Mesothelial cell of epicardium (in vitro differentiated cells): ENCODE measurements around the gene ECHDC3. TPM values are rescaled to one million over a fixed set of nuclear protein-coding genes. Genes with fewer than 3 reads are reported as not detected.
A peak's percentile ranks its signal among the peaks of the same experiment; 100 is the strongest.

Experiments used
- DNase-seq, 2 experiments: peaks; one replicate each; pipeline ENCODE4 v3.0.0; 2021; ENCODE audit warnings: low spot score in 2 of 2; ENCODE audit not compliant: unreplicated experiment in 2 of 2
- H3K27ac Mint-ChIP-seq: 2 replicates; pipeline ENCODE4 v1.8.0; 2021; ENCODE audit warnings: mixed read lengths
- H3K27me3 Mint-ChIP-seq: 2 replicates; pipeline ENCODE4 v1.8.0; 2021; ENCODE audit warnings: low read depth, mixed read lengths
- H3K36me3 Mint-ChIP-seq: 2 replicates; pipeline ENCODE4 v1.8.0; 2021; ENCODE audit warnings: mixed read lengths
- H3K4me1 Mint-ChIP-seq: 2 replicates; pipeline ENCODE4 v1.8.0; 2021; ENCODE audit warnings: mixed read lengths
- H3K4me3 Mint-ChIP-seq: 2 replicates; pipeline ENCODE4 v1.8.0; 2021; ENCODE audit warnings: mild to moderate bottlenecking, moderate library complexity, mixed read lengths
- H3K9me3 Mint-ChIP-seq: 2 replicates; pipeline ENCODE4 v1.8.0; 2021; ENCODE audit warnings: mixed read lengths
- total RNA-seq: library from RNA; stranded (reverse); gene quantifications from 3 replicates; pipeline ENCODE4 v1.2.1, GENCODE V29; 2021
- TF ChIP-seq, protein P1 (sequence below): fragments of 200-600 bp; sonication (generic); IDR thresholded peaks from one replicate; pipeline ENCODE4 v1.5.0; 2021; ENCODE audit warnings: antibody characterized with exemption; ENCODE audit not compliant: unreplicated experiment

The ECHDC3 gene
- total RNA-seq, 1 donor from 2014 or later = 5.1 TPM

DNA sequence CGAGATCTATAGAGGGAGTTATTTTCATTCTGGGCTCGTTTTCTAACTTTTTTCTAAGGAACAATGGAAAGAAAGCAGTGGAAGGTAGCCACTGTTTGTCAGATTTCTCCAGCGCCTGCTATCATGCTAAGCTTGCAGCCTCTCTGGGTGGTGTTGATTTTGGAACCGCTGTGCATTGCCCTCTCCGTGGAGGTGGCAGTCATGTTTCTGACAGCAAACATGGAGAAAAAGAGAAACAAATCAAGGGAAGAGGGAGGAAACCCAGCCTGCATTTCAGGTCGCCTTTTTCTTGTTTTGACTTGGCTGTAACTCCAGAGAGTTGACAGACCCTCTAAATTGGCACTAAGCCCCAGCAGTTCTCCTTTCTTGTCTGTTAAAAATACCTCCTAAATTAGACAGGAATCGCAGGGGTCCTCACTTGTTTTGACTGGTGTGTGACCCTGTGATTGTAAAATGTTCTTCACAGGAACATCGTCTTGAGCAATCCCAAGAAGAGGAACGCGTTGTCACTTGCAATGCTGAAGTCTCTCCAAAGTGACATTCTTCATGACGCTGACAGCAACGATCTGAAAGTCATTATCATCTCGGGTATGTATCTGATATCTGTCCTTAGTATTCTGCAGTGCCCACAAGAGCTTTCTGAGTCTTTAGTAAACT, 4.8 kb downstream of the ECHDC3 start:
- TF ChIP-seq, protein P1, sequence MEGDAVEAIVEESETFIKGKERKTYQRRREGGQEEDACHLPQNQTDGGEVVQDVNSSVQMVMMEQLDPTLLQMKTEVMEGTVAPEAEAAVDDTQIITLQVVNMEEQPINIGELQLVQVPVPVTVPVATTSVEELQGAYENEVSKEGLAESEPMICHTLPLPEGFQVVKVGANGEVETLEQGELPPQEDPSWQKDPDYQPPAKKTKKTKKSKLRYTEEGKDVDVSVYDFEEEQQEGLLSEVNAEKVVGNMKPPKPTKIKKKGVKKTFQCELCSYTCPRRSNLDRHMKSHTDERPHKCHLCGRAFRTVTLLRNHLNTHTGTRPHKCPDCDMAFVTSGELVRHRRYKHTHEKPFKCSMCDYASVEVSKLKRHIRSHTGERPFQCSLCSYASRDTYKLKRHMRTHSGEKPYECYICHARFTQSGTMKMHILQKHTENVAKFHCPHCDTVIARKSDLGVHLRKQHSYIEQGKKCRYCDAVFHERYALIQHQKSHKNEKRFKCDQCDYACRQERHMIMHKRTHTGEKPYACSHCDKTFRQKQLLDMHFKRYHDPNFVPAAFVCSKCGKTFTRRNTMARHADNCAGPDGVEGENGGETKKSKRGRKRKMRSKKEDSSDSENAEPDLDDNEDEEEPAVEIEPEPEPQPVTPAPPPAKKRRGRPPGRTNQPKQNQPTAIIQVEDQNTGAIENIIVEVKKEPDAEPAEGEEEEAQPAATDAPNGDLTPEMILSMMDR = no peak
- no peaks in the 10 kb centered on the region for H3K36me3 Mint-ChIP-seq
- H3K4me3 Mint-ChIP-seq = peak overlapping the region; percentile 2
- peak overlapping the region; percentile 65 for H3K27ac Mint-ChIP-seq
- DNase-seq = no peak
- H3K27me3 Mint-ChIP-seq = peaks cover 8% of the 10 kb centered on the region
- no peaks in the 10 kb centered on the region for H3K9me3 Mint-ChIP-seq
- peaks cover 11% of the 10 kb centered on the region for H3K4me1 Mint-ChIP-seq

DNA sequence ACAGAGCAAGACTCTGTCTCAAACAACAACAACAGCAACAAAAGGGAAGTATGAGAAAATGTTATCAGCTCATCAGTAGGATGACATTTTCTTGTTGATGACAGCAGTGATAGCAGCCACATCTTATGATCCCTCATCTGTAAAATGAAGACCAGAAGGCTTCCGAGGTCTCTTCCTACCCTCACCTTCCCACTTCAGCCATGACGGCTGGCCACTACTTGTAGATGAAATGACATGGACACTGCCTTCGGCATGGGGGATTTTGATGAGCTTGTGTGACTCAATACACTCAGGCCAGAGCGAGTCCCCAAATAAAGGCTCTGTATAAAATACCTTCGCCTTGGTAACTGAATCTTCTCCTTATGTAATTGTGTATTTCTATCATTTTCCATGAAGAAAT, 6.7 kb downstream of the ECHDC3 start:
- Mint-ChIP-seq H3K27ac (no peak overlapping the region), H3K4me3 (no peak overlapping the region), H3K36me3 (no peaks in the 10 kb centered on the region), H3K27me3 (peaks cover 2% of the 10 kb centered on the region), H3K4me1 (peaks cover 11% of the 10 kb centered on the region), H3K9me3 (no peaks in the 10 kb centered on the region)
- TF ChIP-seq, protein P1 = no peak
- DNase-seq = no peak

DNA sequence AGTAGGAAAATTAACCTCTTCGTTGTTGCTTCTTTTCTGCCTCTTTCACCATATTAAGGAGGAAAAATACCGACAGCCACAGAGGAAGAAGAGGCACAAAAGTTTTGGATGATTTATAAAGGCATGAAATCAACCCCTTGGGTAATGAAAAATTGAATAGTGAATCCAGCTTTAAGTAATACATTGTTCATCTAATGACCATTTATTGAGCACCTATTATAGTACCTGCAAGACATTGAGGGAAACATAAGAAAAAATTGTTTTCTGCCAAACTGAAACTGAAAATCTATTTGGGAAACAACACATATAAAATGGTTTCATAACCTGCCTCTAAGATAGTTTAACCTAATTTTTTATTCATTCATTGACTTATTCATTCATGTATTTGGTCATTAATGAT, 8.2 kb downstream of the ECHDC3 start:
- no peak for DNase-seq
- TF ChIP-seq, protein P1 = no peak

DNA sequence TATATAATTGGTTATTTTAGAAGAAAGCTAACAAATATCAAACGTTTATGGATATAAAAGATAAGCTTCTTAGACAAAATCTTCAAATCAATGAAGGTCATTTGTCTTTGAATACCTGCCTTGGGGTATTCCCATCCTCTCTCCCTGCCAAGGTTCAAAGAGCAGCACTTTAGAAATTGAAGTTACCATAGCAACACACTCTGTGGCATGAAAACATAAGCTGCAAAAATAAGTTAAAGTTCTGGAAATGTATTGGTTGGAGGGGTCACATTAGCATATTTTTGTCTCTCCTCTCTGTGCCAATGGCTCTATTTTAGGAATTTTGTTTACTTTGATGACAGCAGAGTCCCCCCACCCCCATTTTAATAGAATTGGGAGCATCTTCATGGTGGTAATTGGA, 12.0 kb downstream of the ECHDC3 start:
- Mint-ChIP-seq H3K27ac (no peak overlapping the region), H3K27me3 (no peaks in the 10 kb centered on the region), H3K4me1 (peaks cover 16% of the 10 kb centered on the region), H3K36me3 (peaks cover 4% of the 10 kb centered on the region), H3K9me3 (no peaks in the 10 kb centered on the region), H3K4me3 (no peak overlapping the region)
- TF ChIP-seq, protein P1 = no peak
- DNase-seq = no peak

More for the DNA sequence above, 8.2 kb downstream of the ECHDC3 start:
- Mint-ChIP-seq H3K27me3 (no peaks in the 10 kb centered on the region), H3K36me3 (no peaks in the 10 kb centered on the region), H3K9me3 (no peaks in the 10 kb centered on the region), H3K4me1 (peaks cover 11% of the 10 kb centered on the region), H3K27ac (no peak overlapping the region), H3K4me3 (no peak overlapping the region)

DNA sequence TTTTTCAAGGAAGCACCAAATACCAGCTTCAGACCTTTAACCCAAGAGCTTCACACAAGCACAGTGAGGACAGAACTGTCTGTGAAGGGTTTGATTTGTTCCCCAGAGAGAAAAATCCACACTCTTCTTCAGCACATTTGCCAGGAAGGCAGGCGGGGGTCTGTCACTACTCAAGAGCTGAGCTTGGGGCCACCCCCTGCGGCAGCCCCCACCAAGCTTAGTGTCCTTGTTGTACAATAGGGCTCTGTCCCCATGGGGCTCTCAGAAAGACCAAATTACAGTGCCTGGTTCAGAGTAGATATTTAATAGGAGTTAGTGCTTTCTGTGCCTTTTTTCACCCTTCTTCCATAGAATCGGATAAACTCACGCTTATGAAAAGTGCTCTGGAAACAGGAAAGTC, 12.4 kb downstream of the ECHDC3 start:
- H3K4me1 Mint-ChIP-seq = peaks cover 16% of the 10 kb centered on the region
- no peak overlapping the region for H3K4me3 Mint-ChIP-seq
- H3K27me3 Mint-ChIP-seq = no peaks in the 10 kb centered on the region
- H3K36me3 Mint-ChIP-seq = peaks cover 4% of the 10 kb centered on the region
- no peaks in the 10 kb centered on the region for H3K9me3 Mint-ChIP-seq
- no peak overlapping the region for H3K27ac Mint-ChIP-seq
- DNase-seq = no peak
- TF ChIP-seq, protein P1 = no peak
